IMR-90 (cell line): Measurements from ENCODE around the gene SDR39U1. TPM values are rescaled to one million over a fixed set of nuclear protein-coding genes. Genes with fewer than 3 reads are reported as not detected.

Source experiments
- ATAC-seq: fragments of 200-7000 bp; cut with Tn5 transposase; 2 replicates; pipeline ENCODE4 v1.9.1; 2020; ENCODE audit warnings: low read depth, mild to moderate bottlenecking, moderate library complexity
- BruUV-seq: library from RNA; stranded (reverse); fragments of 400-500 nt; replicated peaks from 2 replicates; lab custom pipeline; 2021; lab: Mats Ljungman, UMichigan
- CTCF ChIA-PET: fragments of 300-600 bp; formaldehyde crosslinking; extraction: SDS; loops from one replicate; lab custom pipeline; 2021; ENCODE audit warnings: antibody characterized with exemption; lab: Yijun Ruan, JAX
- POLR2A ChIA-PET: fragments of 300-600 bp; sonication (Branson Sonifier 250); formaldehyde crosslinking; loops from one replicate; lab custom pipeline; 2022; ENCODE audit warnings: antibody characterized with exemption; ENCODE audit not compliant: unreplicated experiment; lab: Charles Lee
- DNase-seq: peaks from one replicate; pipeline ENCODE4 v3.0.0; 2013
- H2AFZ ChIP-seq: replicated peaks from 2 replicates; pipeline ENCODE3; 2013; ENCODE audit warnings: low read length, mild to moderate bottlenecking; ENCODE audit not compliant: poor library complexity
- H2AK5ac ChIP-seq: 2 replicates; pipeline ENCODE4 v1.6.1; 2013; ENCODE audit warnings: low read depth, low read length, inconsistent platforms
- H2AK9ac ChIP-seq: replicated peaks from 2 replicates; pipeline ENCODE3; 2013; ENCODE audit warnings: mild to moderate bottlenecking, low read depth, low read length, moderate library complexity; ENCODE audit not compliant: poor library complexity
- H2BK120ac ChIP-seq: 2 replicates; pipeline ENCODE4 v1.6.1; 2013; ENCODE audit warnings: low read depth, low read length, inconsistent platforms
- H2BK15ac ChIP-seq: 3 replicates; pipeline ENCODE4 v1.6.1; 2013; ENCODE audit warnings: low read depth, low read length, inconsistent platforms
- H2BK20ac ChIP-seq: 2 replicates; pipeline ENCODE4 v1.6.1; 2013; ENCODE audit warnings: low read depth, mild to moderate bottlenecking, inconsistent platforms, low read length, moderate library complexity
- H2BK5ac ChIP-seq: 2 replicates; pipeline ENCODE4 v1.6.1; 2013; ENCODE audit warnings: mild to moderate bottlenecking, low read depth, low read length, inconsistent platforms; ENCODE audit not compliant: poor library complexity, severe bottlenecking
- H3K14ac ChIP-seq: replicated peaks from 2 replicates; pipeline ENCODE4 v1.6.1; 2013; ENCODE audit warnings: low read depth, low read length, inconsistent platforms
- H3K18ac ChIP-seq: 2 replicates; pipeline ENCODE4 v1.6.1; 2013; ENCODE audit warnings: low read depth, low read length, control low read depth
- H3K23ac ChIP-seq: 2 replicates; pipeline ENCODE4 v1.6.1; 2013; ENCODE audit warnings: low read depth, low read length, inconsistent platforms
- H3K27ac ChIP-seq: 2 replicates; pipeline ENCODE4 v1.5.1; 2013; ENCODE audit warnings: mild to moderate bottlenecking, control low read depth, low read length; ENCODE audit not compliant: insufficient read depth
- H3K27me3 ChIP-seq: 2 replicates; pipeline ENCODE4 v1.6.1; 2013; ENCODE audit warnings: low read length; ENCODE audit not compliant: control insufficient read depth, insufficient read depth
- H3K36me3 ChIP-seq: 2 replicates; pipeline ENCODE4 v1.6.1; 2013; ENCODE audit warnings: low read length, mixed read lengths; ENCODE audit not compliant: control insufficient read depth, insufficient read depth
- H3K4ac ChIP-seq: 2 replicates; pipeline ENCODE4 v1.6.1; 2013; ENCODE audit warnings: low read depth, low read length, inconsistent platforms
- H3K4me1 ChIP-seq: 2 replicates; pipeline ENCODE4 v1.6.1; 2013; ENCODE audit warnings: low read length, mixed read lengths; ENCODE audit not compliant: control insufficient read depth, insufficient read depth
- H3K4me2 ChIP-seq: 2 replicates; pipeline ENCODE4 v1.6.1; 2013; ENCODE audit warnings: low read depth, mild to moderate bottlenecking, control low read depth, low read length, moderate library complexity
- H3K4me3 ChIP-seq: 2 replicates; pipeline ENCODE4 v1.5.1; 2013; ENCODE audit warnings: low read depth, mild to moderate bottlenecking, control low read depth, low read length, moderate library complexity; ENCODE audit not compliant: insufficient read depth
- H3K56ac ChIP-seq: 2 replicates; pipeline ENCODE4 v1.6.1; 2013; ENCODE audit warnings: low read length, inconsistent platforms; ENCODE audit not compliant: insufficient read depth; ENCODE audit errors: extremely low read depth
- H3K79me1 ChIP-seq, 2 experiments: 2 replicates each; pipeline ENCODE4 v1.6.1; 2013; ENCODE audit warnings: low read length in 2 of 2, inconsistent platforms in 1 of 2, low read depth in 1 of 2
- H3K9ac ChIP-seq: 2 replicates; pipeline ENCODE4 v1.6.1; 2013; ENCODE audit warnings: low read depth, low read length, control low read depth
- H3K9me1 ChIP-seq: 2 replicates; pipeline ENCODE4 v1.6.1; 2013; ENCODE audit warnings: low read length, inconsistent platforms; ENCODE audit not compliant: insufficient read depth
- H3K9me3 ChIP-seq: 2 replicates; pipeline ENCODE4 v1.6.1; 2013; ENCODE audit warnings: low read length; ENCODE audit not compliant: control insufficient read depth, insufficient read depth
- H4K20me1 ChIP-seq: 2 replicates; pipeline ENCODE4 v1.6.1; 2013; ENCODE audit warnings: low read length, inconsistent platforms; ENCODE audit not compliant: insufficient read depth
- H4K5ac ChIP-seq: 2 replicates; pipeline ENCODE4 v1.6.1; 2013; ENCODE audit warnings: mild to moderate bottlenecking, low read depth, low read length, control low read depth
- H4K8ac ChIP-seq, 2 experiments: 2 replicates each; pipeline ENCODE4 v1.6.1; 2013; ENCODE audit warnings: low read depth in 2 of 2, low read length in 2 of 2, control low read depth in 1 of 2, inconsistent platforms in 1 of 2
- H4K91ac ChIP-seq: 2 replicates; pipeline ENCODE4 v1.6.1; 2013; ENCODE audit warnings: low read depth, low read length, inconsistent platforms; ENCODE audit not compliant: insufficient read depth
- BHLHE40 ChIP-seq: fragments of 150-350 bp; IDR thresholded peaks from 2 replicates; pipeline ENCODE4 v1.6.1; 2016; ENCODE audit warnings: mild to moderate bottlenecking, low read depth, low read length
- CEBPB ChIP-seq: IDR thresholded peaks from 2 replicates; pipeline ENCODE4 v1.6.1; 2012; ENCODE audit warnings: low read depth, low read length, improper control_type of control experiment
- CHD1 ChIP-seq: IDR thresholded peaks from 2 replicates; pipeline ENCODE4 v1.6.1; 2012; ENCODE audit warnings: low read depth, low read length, improper control_type of control experiment
- FOS ChIP-seq: fragments of 150-350 bp; IDR thresholded peaks from 2 replicates; pipeline ENCODE4 v1.6.1; 2016; ENCODE audit warnings: low read depth, low read length
- MAFK ChIP-seq: IDR thresholded peaks from 2 replicates; pipeline ENCODE4 v1.6.1; 2012; ENCODE audit warnings: low read depth, low read length, improper control_type of control experiment
- MXI1 ChIP-seq: IDR thresholded peaks from 2 replicates; pipeline ENCODE4 v1.6.1; 2012; ENCODE audit warnings: low read depth, mild to moderate bottlenecking, low read length, moderate library complexity, borderline replicate concordance
- NFE2L2 ChIP-seq: fragments of 150-350 bp; IDR thresholded peaks from 2 replicates; pipeline ENCODE4 v1.6.1; 2016; ENCODE audit warnings: low read depth, mild to moderate bottlenecking, low read length
- POLR2A ChIP-seq: IDR thresholded peaks from 2 replicates; pipeline ENCODE4 v1.6.1; 2012; ENCODE audit warnings: mild to moderate bottlenecking, low read depth, low read length
- RAD21 ChIP-seq: IDR thresholded peaks from 2 replicates; pipeline ENCODE4 v1.6.1; 2012; ENCODE audit warnings: low read length, improper control_type of control experiment
- RCOR1 ChIP-seq: IDR thresholded peaks from 2 replicates; pipeline ENCODE4 v1.6.1; 2012; ENCODE audit warnings: mild to moderate bottlenecking, low read length, improper control_type of control experiment; ENCODE audit not compliant: insufficient replicate concordance
- RFX5 ChIP-seq: IDR thresholded peaks from 2 replicates; pipeline ENCODE4 v1.8.0; 2012; ENCODE audit warnings: low read depth, mild to moderate bottlenecking, low read length, moderate library complexity
- SMC3 ChIP-seq: fragments of 150-350 bp; IDR thresholded peaks from 2 replicates; pipeline ENCODE4 v1.6.1; 2016; ENCODE audit warnings: low read depth, mild to moderate bottlenecking, antibody characterized with exemption, low read length, moderate library complexity
- USF2 ChIP-seq: fragments of 150-350 bp; IDR thresholded peaks from 2 replicates; pipeline ENCODE4 v1.6.1; 2017; ENCODE audit warnings: mild to moderate bottlenecking, antibody characterized with exemption, low read length, low read depth
- WGBS, 2 experiments: methylation state at CpG; one replicate each; pipeline versions ENCODE4 v1.1.5 to v1.1.7; 2013; ENCODE audit warnings: missing lambda C conversion rate in 2 of 2; ENCODE audit not compliant: insufficient read length in 1 of 2; ENCODE audit errors: extremely low coverage in 2 of 2; 5-methylcytosine and 5-hydroxymethylcytosine counted together
- dilution Hi-C: fragments of 300-500 bp; cut with HindIII; formaldehyde crosslinking; loops from one replicate; pipeline ENCODE4 v1.14.3; 2018; ENCODE audit warnings: low sequenced_read_pairs; ENCODE audit not compliant: unreplicated experiment
- in situ Hi-C: fragments of 300-500 bp; cut with MboI; formaldehyde crosslinking; loops from 3 replicates; pipeline ENCODE4 v1.14.3; 2019; ENCODE audit warnings: low sequenced_read_pairs, inconsistent platforms, mixed read lengths
- intact Hi-C: fragments of 100-400 bp; cut with micrococcal nuclease; formaldehyde crosslinking; loops from 2 replicates; pipeline ENCODE4 v1.10.0; 2022
- polyA plus RNA-seq, 3 experiments: library from polyadenylated mRNA; depleted of rRNA; stranded (reverse); fragments of >200 nt; gene quantifications; 2 replicates each; pipeline ENCODE4 v1.2.3, GENCODE V29; 2012; ENCODE audit warnings: low replicate concordance in 1 of 3
- total RNA-seq: library from RNA; depleted of rRNA; stranded (reverse); fragments of >200 nt; gene quantifications from 2 replicates; pipeline ENCODE4 v1.2.3, GENCODE V29; 2012
- TF ChIP-seq, protein P1 (sequence below): conservative IDR thresholded peaks from 2 replicates; pipeline ENCODE4 v1.5.1; 2012; ENCODE audit warnings: mild to moderate bottlenecking, low read depth, low read length, improper control_type of control experiment
- TF ChIP-seq, protein P2 (sequence below): fragments of 150-350 bp; IDR thresholded peaks from 2 replicates; pipeline ENCODE4 v1.6.1; 2016; ENCODE audit warnings: low read depth, mild to moderate bottlenecking, low read length, moderate library complexity, borderline replicate concordance

Gene SDR39U1
- total and polyA plus RNA-seq, 2 of the 4 experiments (the other 2 are of a cell fraction), result 7.5 to 46.3 TPM

DNA sequence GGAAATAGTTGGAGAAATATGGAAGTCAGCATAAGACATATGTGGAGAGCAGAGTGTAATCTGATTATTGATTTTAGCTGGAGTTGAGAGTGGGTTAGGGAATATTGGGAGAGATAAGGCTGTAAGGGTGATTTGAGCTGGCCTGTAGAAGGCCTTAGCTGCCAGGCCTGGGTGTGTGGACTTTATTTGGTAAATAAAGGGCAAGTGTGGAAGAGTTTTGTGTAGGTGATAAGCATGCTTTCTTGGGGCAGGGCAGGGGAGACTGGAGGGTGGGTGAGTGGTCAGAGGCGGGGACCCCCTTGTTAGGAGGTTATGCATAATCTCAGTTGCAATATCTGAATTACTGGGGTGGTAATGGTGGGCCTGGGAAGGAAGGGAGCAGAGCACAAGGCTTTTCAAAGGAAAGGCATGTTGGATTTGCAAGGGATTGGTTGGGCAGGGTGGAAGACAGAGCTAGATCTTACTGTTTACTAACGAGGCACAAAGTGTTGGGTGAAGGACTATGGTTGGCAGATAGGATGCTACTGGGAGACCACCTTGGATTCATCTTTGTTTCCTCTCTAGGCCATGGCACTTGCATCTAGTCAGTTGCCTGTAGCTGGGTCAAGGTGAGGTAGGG lies 7.3 kb downstream of the SDR39U1 start:
- dilution Hi-C loops, result no loop called here
- no peak for TF ChIP-seq CHD1
- TF ChIP-seq MAFK, result no peak
- TF ChIP-seq, protein P1, sequence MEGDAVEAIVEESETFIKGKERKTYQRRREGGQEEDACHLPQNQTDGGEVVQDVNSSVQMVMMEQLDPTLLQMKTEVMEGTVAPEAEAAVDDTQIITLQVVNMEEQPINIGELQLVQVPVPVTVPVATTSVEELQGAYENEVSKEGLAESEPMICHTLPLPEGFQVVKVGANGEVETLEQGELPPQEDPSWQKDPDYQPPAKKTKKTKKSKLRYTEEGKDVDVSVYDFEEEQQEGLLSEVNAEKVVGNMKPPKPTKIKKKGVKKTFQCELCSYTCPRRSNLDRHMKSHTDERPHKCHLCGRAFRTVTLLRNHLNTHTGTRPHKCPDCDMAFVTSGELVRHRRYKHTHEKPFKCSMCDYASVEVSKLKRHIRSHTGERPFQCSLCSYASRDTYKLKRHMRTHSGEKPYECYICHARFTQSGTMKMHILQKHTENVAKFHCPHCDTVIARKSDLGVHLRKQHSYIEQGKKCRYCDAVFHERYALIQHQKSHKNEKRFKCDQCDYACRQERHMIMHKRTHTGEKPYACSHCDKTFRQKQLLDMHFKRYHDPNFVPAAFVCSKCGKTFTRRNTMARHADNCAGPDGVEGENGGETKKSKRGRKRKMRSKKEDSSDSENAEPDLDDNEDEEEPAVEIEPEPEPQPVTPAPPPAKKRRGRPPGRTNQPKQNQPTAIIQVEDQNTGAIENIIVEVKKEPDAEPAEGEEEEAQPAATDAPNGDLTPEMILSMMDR, result no peak
- no peak for TF ChIP-seq CEBPB
- TF ChIP-seq, protein P2, sequence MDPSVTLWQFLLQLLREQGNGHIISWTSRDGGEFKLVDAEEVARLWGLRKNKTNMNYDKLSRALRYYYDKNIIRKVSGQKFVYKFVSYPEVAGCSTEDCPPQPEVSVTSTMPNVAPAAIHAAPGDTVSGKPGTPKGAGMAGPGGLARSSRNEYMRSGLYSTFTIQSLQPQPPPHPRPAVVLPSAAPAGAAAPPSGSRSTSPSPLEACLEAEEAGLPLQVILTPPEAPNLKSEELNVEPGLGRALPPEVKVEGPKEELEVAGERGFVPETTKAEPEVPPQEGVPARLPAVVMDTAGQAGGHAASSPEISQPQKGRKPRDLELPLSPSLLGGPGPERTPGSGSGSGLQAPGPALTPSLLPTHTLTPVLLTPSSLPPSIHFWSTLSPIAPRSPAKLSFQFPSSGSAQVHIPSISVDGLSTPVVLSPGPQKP, result no peak
- no peak for TF ChIP-seq MXI1
- TF ChIP-seq BHLHE40, result no peak
- no peak for TF ChIP-seq FOS
- TF ChIP-seq USF2, result no peak
- no peak for TF ChIP-seq POLR2A
- TF ChIP-seq RAD21, result no peak
- TF ChIP-seq RFX5, result no peak
- no peak for TF ChIP-seq NFE2L2
- no peak for TF ChIP-seq SMC3
- no peak for TF ChIP-seq RCOR1

More for the DNA sequence above, 7.3 kb downstream of the SDR39U1 start:
- H3K4me3 ChIP-seq, result no peak overlapping the region
- H2AFZ ChIP-seq, result no peak overlapping the region
- ATAC-seq (no peak), DNase-seq (no peak)
- CTCF ChIA-PET, result interaction anchor here (0.5 to 3.4 kb wide), 5 partner anchors 70 to 102 kb away, joined by 3 to 28 read pairs (median 8); no protein-coding TSS in a partner anchor
- no peak overlapping the region for H3K23ac ChIP-seq
- H3K9ac ChIP-seq, result no peak overlapping the region
- H4K5ac ChIP-seq, result no peak overlapping the region
- no peak overlapping the region for H4K8ac ChIP-seq
- in situ Hi-C loops (loop anchor here (5.0 to 25.0 kb wide), 5 partner anchors 70 to 1123 kb away; partner anchors contain the start of genes BCL2L2, FITM1, GMPR2 and NEDD8), intact Hi-C loops (loop anchor here (10.0 kb wide), 1 partner anchor 220 kb away; the partner anchor contains the start of genes CHMP4A and MDP1)
- H4K91ac ChIP-seq, result no peak overlapping the region
- H2BK120ac ChIP-seq, result no peak overlapping the region
- H4K20me1 ChIP-seq, result peaks cover 30% of the 10 kb centered on the region
- H2AK9ac ChIP-seq, result no peak overlapping the region
- no peak overlapping the region for H3K4ac ChIP-seq
- H3K27ac ChIP-seq, result no peak overlapping the region
- WGBS, 2 experiments, result 83% methylated on average over 2 of the region's 2 CpGs; no CpG with 5 or more reads in 1 of the 2 experiments
- no peaks in the 10 kb centered on the region for H3K9me1 ChIP-seq
- no peak overlapping the region for H2AK5ac ChIP-seq
- POLR2A ChIA-PET, result interaction anchor here (0.5 to 1.4 kb wide), 2 partner anchors 16 to 70 kb away, joined by 4 read pairs; no protein-coding TSS in a partner anchor
- no peak overlapping the region for H3K4me2 ChIP-seq
- BruUV-seq, result no TSS peak
- peaks cover 12% of the 10 kb centered on the region; the same call in 1 of the 2 replicates for H3K4me1 ChIP-seq
- H3K56ac ChIP-seq, result no peak overlapping the region
- H2BK5ac ChIP-seq, result no peak overlapping the region
- H3K36me3 ChIP-seq, result peaks cover 57% of the 10 kb centered on the region
- H3K79me1 ChIP-seq, result peaks cover 26 to 51% of the 10 kb centered on the region in 2 experiments
- H3K18ac ChIP-seq, result no peak overlapping the region
- H3K9me3 ChIP-seq, result no peaks in the 10 kb centered on the region
- no peak overlapping the region for H2BK15ac ChIP-seq
- H3K27me3 ChIP-seq, result no peaks in the 10 kb centered on the region
- H3K14ac ChIP-seq, result no peak overlapping the region
- no peak overlapping the region for H2BK20ac ChIP-seq
